H1 (cell line): ENCODE results near the gene GTF2I. TPM values are rescaled to one million over a fixed set of nuclear protein-coding genes. Genes with fewer than 3 reads are reported as not detected.

Experiments used
- BACH1 ChIP-seq: IDR thresholded peaks from 2 replicates; pipeline ENCODE4 v1.6.1; 2012; ENCODE audit warnings: low read length, improper control_type of control experiment
- CTBP2 ChIP-seq: IDR thresholded peaks from 2 replicates; pipeline ENCODE4 v1.7.0; 2011; ENCODE audit warnings: borderline replicate concordance, mild to moderate bottlenecking, moderate library complexity, mixed read lengths, low read length; ENCODE audit not compliant: insufficient read depth, insufficient read length
- SIRT6 ChIP-seq: IDR thresholded peaks from one replicate; pipeline ENCODE4 v1.7.1; 2012; ENCODE audit warnings: low read length, inconsistent platforms
- SUZ12 ChIP-seq: fragments of 200-600 bp; sonication (generic); IDR thresholded peaks from 2 replicates; pipeline ENCODE4 v1.6.1; 2012; ENCODE audit warnings: mild to moderate bottlenecking, inconsistent platforms, low read length, moderate library complexity, mixed read lengths
- polyA plus RNA-seq, 7 experiments: library from polyadenylated mRNA; depleted of rRNA in 3 of 7; stranded (reverse) in 5 of 7; unstranded in 2 of 7; fragments of >200 nt in 5 of 7; fragments of 200-250 nt in 2 of 7; gene quantifications; 1 replicate in 5 of 7; 2 replicates in 1 of 7; 4 replicates in 1 of 7; pipeline versions ENCODE4 v1.2.1 to v1.2.3, GENCODE V29; 2011 to 2013; ENCODE audit warnings: missing spikeins in 2 of 7, mixed read lengths in 2 of 7
- total RNA-seq: library from RNA; stranded (reverse); fragmentation: NEBNext Ultra II Directional; extraction: Animal tissue kit (Norgen Biotek cat#: 25700); gene quantifications from 2 replicates; pipeline ENCODE4 v1.2.1, GENCODE V29; 2021

GTF2I gene
- total and polyA plus RNA-seq, 2 of the 8 experiments (the other 6 are each of a cell fraction or from before 2014, with no cell fraction given) = 46.7 to 316 TPM

DNA sequence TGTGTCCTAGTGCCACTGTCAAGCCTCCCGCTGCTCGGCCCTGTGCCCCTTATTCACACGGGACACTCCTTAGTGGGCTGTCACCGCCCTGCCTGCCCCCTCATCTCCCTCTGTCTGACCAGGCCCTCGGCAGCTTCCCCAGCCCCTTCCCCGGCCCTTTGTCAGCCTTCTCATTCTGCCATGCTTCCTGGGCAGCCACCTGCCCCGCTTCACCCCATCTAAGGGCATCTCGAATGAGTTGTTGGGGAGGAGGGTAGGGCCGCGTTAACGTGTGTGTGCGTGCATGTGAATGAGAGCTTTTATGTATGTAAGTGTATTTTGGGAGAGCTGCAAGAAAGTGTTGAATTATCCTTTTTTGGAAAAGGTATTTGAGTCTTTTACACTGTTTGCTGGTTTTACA is 49.7 kb downstream of the GTF2I start (continued):
- TF ChIP-seq CTBP2 (no peak), BACH1 (no peak), SUZ12 (no peak), SIRT6 (no peak)
